Muscle of leg (tissue), 11 donors: ENCODE measurements around the gene KCNG4. TPM values are rescaled to one million over a fixed set of nuclear protein-coding genes. Genes with fewer than 3 reads are reported as not detected.
"Not testable (repeated sequence)": the region's sequence is repeated elsewhere in the genome, so short reads cannot be mapped to it uniquely, and the experiment has no call there.

Experiments
- DNase-seq: peaks from one replicate; pipeline ENCODE4 v3.0.0; 2013
- H3K27ac ChIP-seq: one replicate; pipeline ENCODE4 v1.5.1; 2013; ENCODE audit warnings: mild to moderate bottlenecking, low read length, control low read depth
- H3K27me3 ChIP-seq: one replicate; pipeline ENCODE4 v1.6.1; 2013; ENCODE audit warnings: low read length; ENCODE audit not compliant: control insufficient read depth, insufficient read depth
- H3K36me3 ChIP-seq: one replicate; pipeline ENCODE4 v1.6.1; 2013; ENCODE audit warnings: low read length; ENCODE audit not compliant: control insufficient read depth, insufficient read depth
- H3K4me1 ChIP-seq: one replicate; pipeline ENCODE4 v1.6.1; 2013; ENCODE audit warnings: low read length; ENCODE audit not compliant: control insufficient read depth, insufficient read depth
- H3K4me3 ChIP-seq: one replicate; pipeline ENCODE4 v1.5.1; 2013; ENCODE audit warnings: low read length, control low read depth
- H3K9me3 ChIP-seq: replicated peaks from 2 replicates; pipeline ENCODE4 v1.6.1; 2013; ENCODE audit warnings: low read depth, low read length; ENCODE audit not compliant: control insufficient read depth
- WGBS: methylation state at CpG from one replicate; pipeline ENCODE4 v1.1.5; 2013; ENCODE audit warnings: missing lambda C conversion rate; ENCODE audit not compliant: insufficient coverage; 5-methylcytosine and 5-hydroxymethylcytosine counted together
- polyA plus RNA-seq, 8 donors: library from polyadenylated mRNA; unstranded; fragments of 120-200 nt; gene quantifications; one replicate each; pipeline versions ENCODE4 v1.2.1 to v1.2.3, GENCODE V29; 2013; ENCODE audit warnings: inconsistent platforms in 1 of 8, low replicate concordance in 1 of 8; ENCODE audit not compliant: insufficient read length in 8 of 8, insufficient read depth in 1 of 8
- total RNA-seq: library from RNA; stranded (reverse); fragments of 120-200 nt; gene quantifications from one replicate; pipeline ENCODE4 v1.2.4, GENCODE V29; 2013

The KCNG4 gene
- total and polyA plus RNA-seq, 9 donors: under 0.01 to 0.08 (median 0.04) TPM; not detected in 1

DNA sequence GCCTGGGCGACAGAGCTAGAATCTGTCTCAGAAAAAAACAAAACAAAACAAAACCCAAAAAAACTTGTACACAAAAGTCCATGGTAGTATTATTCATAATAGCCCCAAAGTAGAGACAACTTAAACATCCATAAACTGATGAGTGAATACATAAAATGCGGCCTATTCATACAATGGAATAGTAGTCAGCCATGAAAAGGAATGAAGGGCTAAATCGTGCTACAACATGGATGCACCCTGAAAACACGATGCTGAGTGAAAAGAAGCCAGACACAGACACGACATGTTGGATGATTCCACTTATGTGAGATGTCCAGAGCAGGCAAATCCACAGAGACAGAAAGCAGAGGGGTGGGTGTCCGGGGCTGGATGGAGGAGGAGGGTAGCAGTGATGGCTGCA is 12.3 kb downstream of the KCNG4 start:
- Histone ChIP-seq H3K4me1 (peaks cover 16% of the 10 kb centered on the region), H3K36me3 (no peaks in the 10 kb centered on the region), H3K27me3 (peaks cover 8% of the 10 kb centered on the region), H3K4me3 (no peak overlapping the region), H3K27ac (no peak overlapping the region), H3K9me3 (no peaks in the 10 kb centered on the region)
- no peak for DNase-seq
- 77% methylated on average over 5 of the region's 6 CpGs for WGBS

DNA sequence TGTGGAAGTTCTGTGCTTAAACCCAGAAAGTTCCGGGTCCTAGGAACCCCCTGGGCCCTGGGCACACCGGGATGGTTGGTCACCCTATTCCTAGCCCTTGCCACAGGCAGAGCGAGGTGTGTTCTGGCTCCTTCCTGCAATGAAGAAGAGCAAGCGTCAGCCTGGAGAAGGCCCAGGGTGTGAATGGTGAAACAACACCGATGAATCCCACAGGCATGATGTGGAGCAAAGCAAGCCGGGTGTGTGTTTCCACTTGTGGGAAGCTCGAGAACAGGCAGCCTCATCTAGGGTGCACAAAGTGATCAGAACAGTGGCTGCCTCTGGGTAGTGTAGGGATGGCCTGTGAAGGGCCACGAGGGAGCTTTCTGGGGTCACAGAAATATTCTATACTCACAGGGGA is 13.8 kb downstream of the KCNG4 start:
- WGBS: 36% methylated on average over 3 of the region's 8 CpGs
- no peaks in the 10 kb centered on the region for H3K36me3 ChIP-seq
- peaks cover 16% of the 10 kb centered on the region for H3K4me1 ChIP-seq

DNA sequence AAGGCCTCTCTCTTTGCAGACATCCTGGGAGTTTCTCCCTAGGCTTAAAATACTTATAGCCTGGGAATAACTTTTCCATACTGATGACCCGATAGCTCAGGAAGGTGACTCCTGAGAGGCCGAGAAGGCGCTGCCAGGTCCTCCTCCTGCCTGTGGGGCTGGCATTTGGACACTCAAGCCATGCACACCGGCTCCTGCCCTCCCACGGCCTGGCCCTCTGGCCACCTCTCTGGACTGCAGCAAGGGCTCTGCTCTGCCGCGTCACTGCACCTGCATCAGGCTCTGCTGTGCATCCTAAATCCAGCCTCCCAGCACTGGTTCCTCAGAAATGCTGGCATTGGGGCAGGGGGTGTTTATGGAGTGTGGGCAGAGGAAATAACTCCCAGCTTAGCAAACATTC is 14.2 kb downstream of the KCNG4 start:
- no peak for DNase-seq
- 66% methylated on average over 5 of the region's 7 CpGs for WGBS
- Histone ChIP-seq H3K9me3 (no peaks in the 10 kb centered on the region), H3K27me3 (peaks cover 4% of the 10 kb centered on the region), H3K4me3 (no peak overlapping the region), H3K27ac (no peak overlapping the region), H3K36me3 (no peaks in the 10 kb centered on the region), H3K4me1 (peaks cover 16% of the 10 kb centered on the region)

More for the DNA sequence above, 13.8 kb downstream of the KCNG4 start:
- Histone ChIP-seq H3K27ac (no peak overlapping the region), H3K27me3 (peaks cover 4% of the 10 kb centered on the region), H3K9me3 (no peaks in the 10 kb centered on the region), H3K4me3 (no peak overlapping the region)
- no peak for DNase-seq

DNA sequence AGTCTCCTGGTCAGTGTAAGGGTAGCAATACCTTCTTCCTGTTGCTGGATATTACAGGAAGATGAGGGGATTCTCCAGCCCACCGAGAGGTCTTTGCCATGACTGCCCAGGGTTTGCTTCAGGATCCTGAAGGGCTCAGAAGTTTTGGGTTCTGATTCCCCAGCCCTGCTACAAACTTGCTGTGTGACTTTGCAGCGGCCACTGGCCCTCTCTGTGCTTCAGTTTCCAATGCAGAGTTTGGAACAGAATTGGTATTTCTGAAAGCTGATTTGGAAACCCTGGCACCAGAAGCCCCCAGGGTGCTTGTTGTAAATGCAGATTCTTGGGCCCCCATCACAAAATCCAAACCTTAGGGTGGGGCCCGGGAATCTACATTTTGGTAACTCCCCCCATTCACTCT is 14.7 kb downstream of the KCNG4 start:
- DNase-seq: no peak
- no peaks in the 10 kb centered on the region for H3K36me3 ChIP-seq
- peaks cover 4% of the 10 kb centered on the region for H3K27me3 ChIP-seq
- H3K4me3 ChIP-seq: no peak overlapping the region
- H3K27ac ChIP-seq: no peak overlapping the region
- peaks cover 16% of the 10 kb centered on the region for H3K4me1 ChIP-seq
- WGBS: 87% methylated on average over 3 of the region's 3 CpGs
- no peaks in the 10 kb centered on the region for H3K9me3 ChIP-seq

DNA sequence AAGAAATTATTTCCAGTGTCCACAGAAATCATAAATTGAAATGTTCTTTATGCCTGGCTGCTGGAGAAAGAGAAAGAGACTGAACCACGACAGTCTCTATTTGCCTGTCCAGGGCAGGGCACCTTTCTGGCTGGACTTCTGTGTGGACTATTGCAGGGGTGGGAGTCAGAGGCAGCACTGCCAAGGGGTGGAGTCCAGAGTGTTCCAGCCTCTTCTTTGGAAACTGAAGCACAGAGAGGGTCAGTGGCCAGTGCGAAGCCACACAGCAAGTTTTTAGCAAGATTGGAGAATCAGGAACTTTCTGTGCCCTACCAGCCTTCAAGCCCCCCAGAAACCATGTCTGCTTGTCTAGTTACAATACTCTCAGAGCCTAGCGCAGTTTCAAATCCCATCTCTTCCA is 15.3 kb downstream of the KCNG4 start:
- Histone ChIP-seq H3K27me3 (peaks cover 4% of the 10 kb centered on the region), H3K9me3 (no peaks in the 10 kb centered on the region), H3K4me3 (no peak overlapping the region), H3K27ac (no peak overlapping the region), H3K4me1 (peaks cover 16% of the 10 kb centered on the region), H3K36me3 (no peaks in the 10 kb centered on the region)
- 87% methylated on average over 2 of the region's 3 CpGs for WGBS
- no peak for DNase-seq

DNA sequence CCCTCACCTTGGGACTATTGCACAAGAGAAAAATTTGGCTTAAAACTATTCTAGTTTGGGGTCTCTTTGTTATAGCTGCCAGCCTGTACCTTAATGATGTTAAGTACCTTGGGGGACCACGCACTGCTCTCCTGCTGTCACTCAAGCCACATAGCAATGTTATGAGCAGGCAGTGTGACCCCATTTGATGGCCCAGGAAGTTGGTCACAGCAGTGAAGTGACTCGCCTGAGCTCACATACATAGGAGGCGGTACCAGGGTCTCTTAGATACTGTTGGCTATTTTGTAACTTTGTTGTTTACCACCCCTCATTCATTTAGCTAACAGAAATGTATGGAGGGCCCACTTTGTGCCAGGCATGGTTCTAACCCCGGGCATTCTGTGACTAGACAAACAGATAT is 16.4 kb downstream of the KCNG4 start:
- no peak for DNase-seq
- H3K4me3 ChIP-seq: no peak overlapping the region
- no peaks in the 10 kb centered on the region for H3K36me3 ChIP-seq
- H3K27ac ChIP-seq: no peak overlapping the region
- H3K4me1 ChIP-seq: peaks cover 7% of the 10 kb centered on the region
- 80% methylated on average over 1 of the region's 4 CpGs for WGBS
- H3K9me3 ChIP-seq: no peaks in the 10 kb centered on the region
- H3K27me3 ChIP-seq: peaks cover 6% of the 10 kb centered on the region

DNA sequence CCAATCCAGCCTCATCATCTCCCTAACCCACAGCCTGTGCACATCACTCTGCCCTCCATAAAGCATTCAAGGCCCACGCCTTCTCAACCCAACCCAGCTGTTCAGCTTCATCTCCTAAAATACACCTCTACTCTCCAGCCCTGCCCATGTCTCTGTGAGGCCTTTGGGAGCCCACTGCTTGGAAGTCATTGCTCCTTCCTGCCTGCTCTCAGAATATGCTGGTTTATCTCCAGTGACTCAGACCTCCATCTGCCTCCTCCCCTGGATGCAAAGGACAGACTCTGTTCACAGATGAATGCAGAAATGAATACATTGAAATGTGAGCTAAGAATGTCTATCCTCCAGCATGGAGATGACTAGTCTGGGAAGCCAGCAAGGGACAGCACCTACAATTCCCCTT is 19.0 kb downstream of the KCNG4 start:
- Histone ChIP-seq H3K27me3 (peaks cover 4% of the 10 kb centered on the region), H3K9me3 (no peaks in the 10 kb centered on the region), H3K27ac (no peak overlapping the region), H3K4me1 (no peaks in the 10 kb centered on the region), H3K36me3 (no peaks in the 10 kb centered on the region), H3K4me3 (no peak overlapping the region)
- 82% methylated on average over 1 of the region's 1 CpG for WGBS
- DNase-seq: no peak

DNA sequence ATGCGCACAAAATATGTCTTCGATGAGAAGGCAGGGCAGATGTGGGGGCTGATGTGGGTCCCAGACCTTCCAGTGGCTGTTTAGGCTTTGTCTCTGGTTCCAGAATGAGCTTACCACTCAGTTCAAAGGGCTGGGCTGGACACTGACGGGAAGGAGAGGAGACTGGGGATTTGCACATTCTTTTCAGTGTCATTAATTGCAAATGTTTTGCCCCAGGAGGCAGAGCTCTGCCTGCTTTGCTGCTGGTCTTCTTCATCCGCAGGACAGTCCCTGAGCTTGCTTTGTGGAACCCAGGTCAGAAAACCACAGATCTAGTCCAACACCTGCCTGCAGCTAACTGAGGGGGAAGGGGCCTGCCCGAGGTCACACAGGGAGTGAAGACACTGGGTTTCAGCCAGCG is 20.9 kb downstream of the KCNG4 start:
- H3K9me3 ChIP-seq: no peaks in the 10 kb centered on the region
- WGBS: 64% methylated on average over 5 of the region's 6 CpGs
- H3K36me3 ChIP-seq: no peaks in the 10 kb centered on the region
- H3K27me3 ChIP-seq: peaks cover 2% of the 10 kb centered on the region
- no peak overlapping the region for H3K27ac ChIP-seq
- peaks cover 5% of the 10 kb centered on the region for H3K4me1 ChIP-seq
- no peak overlapping the region for H3K4me3 ChIP-seq
- DNase-seq: no peak

DNA sequence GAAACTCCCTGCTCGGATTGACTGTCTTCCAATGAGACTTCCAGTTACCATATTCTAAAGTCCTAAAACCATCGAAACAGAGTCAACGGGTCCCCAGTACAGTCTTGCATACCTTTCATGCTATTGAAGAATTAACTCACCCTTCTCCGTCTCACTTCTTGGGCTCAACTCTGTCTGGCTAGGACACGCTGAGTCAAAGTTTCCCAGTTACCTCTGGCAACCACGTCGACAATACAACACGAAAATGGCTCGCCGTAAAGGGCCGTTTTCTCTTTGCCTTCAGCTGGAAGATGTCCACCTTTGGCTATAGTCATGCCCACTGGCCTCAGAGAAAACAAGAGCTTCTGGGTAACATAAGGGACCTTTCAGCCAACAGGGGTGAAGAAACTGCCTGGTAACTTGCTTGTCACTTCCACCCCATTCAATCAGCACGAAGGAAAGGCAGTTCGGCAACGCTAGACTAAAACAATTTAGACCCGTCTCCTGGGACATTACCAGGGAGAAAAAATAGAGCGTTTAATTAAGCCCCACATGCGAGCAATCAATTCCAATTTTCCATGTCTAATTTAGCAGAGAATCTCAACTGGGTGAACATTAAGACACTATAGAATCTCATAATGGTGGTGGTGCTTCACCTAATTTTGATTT is 21.5 kb downstream of the KCNG4 start:
- H3K9me3 ChIP-seq: no peaks in the 10 kb centered on the region
- H3K27me3 ChIP-seq: peaks cover 2% of the 10 kb centered on the region
- H3K36me3 ChIP-seq: no peaks in the 10 kb centered on the region
- no peak for DNase-seq
- H3K4me1 ChIP-seq: peaks cover 5% of the 10 kb centered on the region
- no peak overlapping the region for H3K4me3 ChIP-seq
- WGBS: 71% methylated on average over 11 of the region's 17 CpGs
- no peak overlapping the region for H3K27ac ChIP-seq

DNA sequence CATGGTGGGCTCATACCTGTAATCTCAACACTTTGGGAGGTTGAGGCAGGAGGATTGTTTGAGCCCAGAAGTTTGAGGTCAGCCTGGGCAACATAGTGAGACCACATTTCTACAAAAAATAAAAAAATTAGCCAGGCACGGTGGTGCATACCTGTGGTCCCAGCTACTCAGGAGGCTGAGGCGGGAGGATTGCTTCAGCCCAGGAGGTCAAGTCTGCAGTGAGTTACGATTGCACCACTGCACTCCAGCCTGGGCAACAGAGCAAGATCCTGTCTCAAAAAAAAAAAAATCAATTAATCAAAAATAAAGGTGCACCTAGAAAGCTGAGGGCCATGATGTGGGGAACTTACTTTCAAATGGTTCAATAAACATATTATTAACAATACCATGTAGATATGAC is 23.7 kb downstream of the KCNG4 start:
- not testable (repeated sequence) for H3K27ac ChIP-seq, H3K27me3 ChIP-seq, DNase-seq, H3K4me1 ChIP-seq, H3K9me3 ChIP-seq, H3K36me3 ChIP-seq, H3K4me3 ChIP-seq
- 100% methylated on average over 1 of the region's 3 CpGs for WGBS

DNA sequence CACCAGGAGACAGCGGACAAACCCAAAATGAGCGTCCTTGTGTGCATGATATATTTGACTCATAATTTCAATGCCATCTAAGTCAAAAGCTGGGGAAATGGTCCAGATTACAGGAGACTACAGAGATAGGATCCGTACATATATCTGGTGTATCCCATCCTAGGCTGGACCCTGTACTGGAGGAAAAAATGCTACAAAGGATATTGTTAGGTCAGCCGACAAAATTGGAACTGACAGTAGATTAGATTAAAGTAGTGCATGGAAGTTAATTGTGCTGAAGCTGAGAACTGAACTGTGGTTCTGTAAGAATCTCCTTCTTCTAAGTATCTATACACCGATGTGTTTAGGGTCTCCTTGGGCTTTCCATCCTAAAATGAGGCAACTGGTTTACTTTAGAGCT is 24.3 kb downstream of the KCNG4 start:
- WGBS: 79% methylated on average over 3 of the region's 5 CpGs
- H3K4me3 ChIP-seq: no peak overlapping the region

More for the DNA sequence above, 24.3 kb downstream of the KCNG4 start:
- Histone ChIP-seq H3K27ac (no peak overlapping the region), H3K4me1 (peaks cover 5% of the 10 kb centered on the region), H3K36me3 (no peaks in the 10 kb centered on the region), H3K27me3 (peaks cover 2% of the 10 kb centered on the region), H3K9me3 (no peaks in the 10 kb centered on the region)
- no peak for DNase-seq
